Measurements from ENCODE around the gene LRRIQ4.

- TF ChIP-seq POLR2A (IDR thresholded peaks at IDR 0.05), result no peak
- TF ChIP-seq CTCF (IDR thresholded peaks at IDR 0.05), result no peak
Measured at GRCh38 chr3:169813278-169813677, 608 bp downstream of the LRRIQ4 start.
